AG04450 (cell line): ENCODE data around the gene FAM171A1. TPM values are rescaled to one million over a fixed set of nuclear protein-coding genes. Genes with fewer than 3 reads are reported as not detected.

Source experiments
- CTCF ChIA-PET: fragments of 300-600, 350-600 bp; formaldehyde crosslinking; extraction: SDS; loops from one replicate; lab custom pipeline; 2022; ENCODE audit warnings: antibody characterized with exemption, inconsistent platforms; lab: Charles Lee
- POLR2A ChIA-PET: fragments of 350-600 bp; formaldehyde crosslinking; extraction: SDS; loops from one replicate; lab custom pipeline; 2021; ENCODE audit warnings: antibody characterized with exemption, inconsistent platforms; lab: Yijun Ruan, JAX
- DNase-seq: peaks from one replicate; pipeline ENCODE4 v3.0.0-alpha.2; 2011; ENCODE audit warnings: low read depth, low spot score
- H3K27ac ChIP-seq: one replicate; pipeline ENCODE4 v1.5.1; 2012; ENCODE audit warnings: low read depth, low read length, control low read depth
- H3K27me3 ChIP-seq: one replicate; pipeline ENCODE4 v1.6.0; 2012; ENCODE audit warnings: low read length; ENCODE audit not compliant: control insufficient read depth, insufficient read depth
- H3K4me3 ChIP-seq: 2 replicates; pipeline ENCODE4 v1.5.1; 2011; ENCODE audit warnings: mild to moderate bottlenecking, low read depth, low read length, control low read depth
- H3K9me3 ChIP-seq: 2 replicates; pipeline ENCODE4 v1.5.1; 2012; ENCODE audit warnings: low read length; ENCODE audit not compliant: control insufficient read depth, insufficient read depth
- CTCF ChIP-seq: IDR thresholded peaks from 2 replicates; pipeline ENCODE4 v1.5.1; 2011; ENCODE audit warnings: low read depth, low read length, control low read depth, inconsistent platforms
- polyA plus RNA-seq: library from polyadenylated mRNA; depleted of rRNA; stranded (reverse); fragments of >200 nt; gene quantifications from 2 replicates; pipeline ENCODE4 v1.2.3, GENCODE V29; 2011

Gene FAM171A1
- polyA plus RNA-seq, 1 experiment = 22.4 TPM

GRCh38 chr10:15329437-15329836, 41.7 kb downstream of the FAM171A1 start:
- POLR2A ChIA-PET = interaction anchor here (0.6 to 0.9 kb wide), 4 partner anchors 40 to 294 kb away, joined by 3 to 5 read pairs (median 4); no protein-coding TSS in a partner anchor
- H3K27me3 ChIP-seq = no peaks in the 10 kb centered on the region
- TF ChIP-seq CTCF = no peak
- H3K4me3 ChIP-seq = no peak overlapping the region
- CTCF ChIA-PET = interaction anchor here (0.6 kb wide), 1 partner anchor 160 kb away, joined by 4 read pairs; no protein-coding TSS in a partner anchor
- DNase-seq = no peak
- no peak overlapping the region for H3K27ac ChIP-seq
- no peaks in the 10 kb centered on the region for H3K9me3 ChIP-seq

- POLR2A ChIA-PET = interaction anchor here (1.5 kb wide), 1 partner anchor 114 kb away, joined by 4 read pairs; no protein-coding TSS in a partner anchor
- CTCF ChIA-PET = no interaction called here
- no peak for DNase-seq
- Histone ChIP-seq H3K9me3 (no peaks in the 10 kb centered on the region), H3K4me3 (no peak overlapping the region), H3K27me3 (no peaks in the 10 kb centered on the region), H3K27ac (no peak overlapping the region)
- no peak for TF ChIP-seq CTCF
Observed at GRCh38 chr10:15325944-15326284, 45.2 kb downstream of the FAM171A1 start.

GRCh38 chr10:15325243-15325943, 45.7 kb downstream of the FAM171A1 start:
- no peak for DNase-seq
- H3K9me3 ChIP-seq = no peaks in the 10 kb centered on the region
- no peaks in the 10 kb centered on the region for H3K27me3 ChIP-seq
- ChIA-PET CTCF (interaction anchor here (0.6 kb wide), 1 partner anchor 156 kb away, joined by 4 read pairs; no protein-coding TSS in a partner anchor), POLR2A (interaction anchor here (1.5 kb wide), 1 partner anchor 114 kb away, joined by 4 read pairs; no protein-coding TSS in a partner anchor)
- TF ChIP-seq CTCF = no peak
- no peak overlapping the region for H3K4me3 ChIP-seq
- H3K27ac ChIP-seq = no peak overlapping the region

GRCh38 chr10:15324611-15325010, 46.5 kb downstream of the FAM171A1 start:
- no peak for TF ChIP-seq CTCF
- POLR2A ChIA-PET = no interaction called here

GRCh38 chr10:15324113-15324512, 47.0 kb downstream of the FAM171A1 start:
- no peak for DNase-seq
- Histone ChIP-seq H3K27me3 (no peaks in the 10 kb centered on the region), H3K27ac (no peak overlapping the region), H3K4me3 (no peak overlapping the region), H3K9me3 (no peaks in the 10 kb centered on the region)
- CTCF ChIA-PET = interaction anchor here (0.9 kb wide), 1 partner anchor 12 kb away, joined by 3 read pairs; no protein-coding TSS in a partner anchor
- no peak for TF ChIP-seq CTCF
- POLR2A ChIA-PET = interaction anchor here (0.7 kb wide), 1 partner anchor 755 kb away, joined by 3 read pairs; no protein-coding TSS in a partner anchor

More at GRCh38 chr10:15324611-15325010, 46.5 kb downstream of the FAM171A1 start:
- H3K9me3 ChIP-seq = no peaks in the 10 kb centered on the region
- no peak overlapping the region for H3K27ac ChIP-seq
- H3K27me3 ChIP-seq = no peaks in the 10 kb centered on the region
- CTCF ChIA-PET = interaction anchor here (0.6 kb wide), 1 partner anchor 156 kb away, joined by 4 read pairs; no protein-coding TSS in a partner anchor
- H3K4me3 ChIP-seq = no peak overlapping the region
- DNase-seq = no peak
